VCaP (cell line): ENCODE results near the gene CRK.
"Not testable (repeated sequence)": the region's sequence is repeated elsewhere in the genome, so short reads cannot be mapped to it uniquely, and the experiment has no call there.

ENCODE experiments used
- H3K27ac ChIP-seq: fragments of 450-650 bp; 2 replicates; pipeline ENCODE4 v1.5.1; 2017
- TF ChIP-seq, protein P1 (sequence below): fragments of 450-650 bp; conservative IDR thresholded peaks from 2 replicates; pipeline ENCODE4 v1.5.1; 2017; ENCODE audit warnings: mild to moderate bottlenecking, moderate library complexity

CRK gene

DNA sequence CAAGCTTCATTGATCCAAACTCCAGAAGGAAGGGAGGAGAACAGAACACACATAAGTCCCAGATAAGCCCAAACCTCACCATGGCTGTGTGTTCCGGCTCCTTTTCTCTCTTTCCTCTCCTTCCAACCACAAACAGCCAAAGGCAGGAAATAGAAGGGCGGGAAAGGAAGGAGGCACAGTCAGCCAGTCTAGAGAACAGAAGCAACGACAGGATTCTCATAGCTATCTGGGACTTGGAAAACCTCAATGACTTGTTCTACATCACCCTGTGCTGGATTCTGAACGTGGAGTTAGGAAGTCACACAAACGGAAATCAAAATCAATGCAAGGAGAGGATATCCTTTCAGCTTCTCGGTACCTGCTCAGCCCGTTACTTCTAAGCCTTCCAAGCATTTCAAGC is 9.0 kb downstream of the CRK start:
- H3K27ac ChIP-seq, result peak overlapping the region; percentile 56

DNA sequence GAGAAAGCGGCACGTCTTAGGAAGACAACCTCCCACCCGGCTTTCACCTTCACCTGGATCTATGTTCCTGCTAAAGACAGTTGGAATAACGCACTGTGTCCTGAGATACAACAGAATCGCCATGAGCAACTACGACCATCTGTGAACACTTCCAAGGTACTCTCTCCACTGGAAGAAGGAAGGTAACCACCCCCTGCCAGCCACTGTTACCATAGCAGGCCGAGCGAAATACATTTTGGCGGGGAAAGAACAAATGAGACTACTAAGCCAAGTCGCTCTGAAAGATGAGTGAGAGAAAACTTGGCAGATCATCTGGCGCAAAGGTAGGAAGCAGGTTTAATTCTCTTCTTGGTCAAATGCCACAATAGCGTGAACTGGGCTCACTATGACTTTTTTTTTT is 9.8 kb downstream of the CRK start:
- peak overlapping the region; percentile 56 for H3K27ac ChIP-seq
- TF ChIP-seq, protein P1, sequence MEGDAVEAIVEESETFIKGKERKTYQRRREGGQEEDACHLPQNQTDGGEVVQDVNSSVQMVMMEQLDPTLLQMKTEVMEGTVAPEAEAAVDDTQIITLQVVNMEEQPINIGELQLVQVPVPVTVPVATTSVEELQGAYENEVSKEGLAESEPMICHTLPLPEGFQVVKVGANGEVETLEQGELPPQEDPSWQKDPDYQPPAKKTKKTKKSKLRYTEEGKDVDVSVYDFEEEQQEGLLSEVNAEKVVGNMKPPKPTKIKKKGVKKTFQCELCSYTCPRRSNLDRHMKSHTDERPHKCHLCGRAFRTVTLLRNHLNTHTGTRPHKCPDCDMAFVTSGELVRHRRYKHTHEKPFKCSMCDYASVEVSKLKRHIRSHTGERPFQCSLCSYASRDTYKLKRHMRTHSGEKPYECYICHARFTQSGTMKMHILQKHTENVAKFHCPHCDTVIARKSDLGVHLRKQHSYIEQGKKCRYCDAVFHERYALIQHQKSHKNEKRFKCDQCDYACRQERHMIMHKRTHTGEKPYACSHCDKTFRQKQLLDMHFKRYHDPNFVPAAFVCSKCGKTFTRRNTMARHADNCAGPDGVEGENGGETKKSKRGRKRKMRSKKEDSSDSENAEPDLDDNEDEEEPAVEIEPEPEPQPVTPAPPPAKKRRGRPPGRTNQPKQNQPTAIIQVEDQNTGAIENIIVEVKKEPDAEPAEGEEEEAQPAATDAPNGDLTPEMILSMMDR, result no peak

More for the DNA sequence above, 9.0 kb downstream of the CRK start:
- TF ChIP-seq, protein P1, result no peak

DNA sequence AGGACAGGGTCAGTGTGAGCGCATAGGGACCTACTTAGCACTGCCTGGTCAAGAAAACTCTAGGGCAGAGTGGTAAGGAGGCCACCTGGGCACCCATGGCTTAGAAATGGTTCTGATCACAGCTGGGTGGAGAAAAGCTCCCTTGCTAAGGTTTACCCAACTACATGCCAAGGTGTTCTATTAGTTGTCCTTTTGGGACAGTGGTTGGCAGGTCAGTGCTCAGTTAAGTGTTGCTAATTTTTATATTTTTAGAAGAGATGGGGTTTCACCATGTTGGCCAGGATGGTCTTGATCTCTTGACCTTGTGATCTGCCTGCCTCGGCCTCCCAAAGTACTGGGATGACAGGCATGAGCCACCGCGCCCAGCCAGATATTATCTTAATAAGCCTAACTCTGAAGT is 10.3 kb downstream of the CRK start:
- not testable (repeated sequence) for H3K27ac ChIP-seq

DNA sequence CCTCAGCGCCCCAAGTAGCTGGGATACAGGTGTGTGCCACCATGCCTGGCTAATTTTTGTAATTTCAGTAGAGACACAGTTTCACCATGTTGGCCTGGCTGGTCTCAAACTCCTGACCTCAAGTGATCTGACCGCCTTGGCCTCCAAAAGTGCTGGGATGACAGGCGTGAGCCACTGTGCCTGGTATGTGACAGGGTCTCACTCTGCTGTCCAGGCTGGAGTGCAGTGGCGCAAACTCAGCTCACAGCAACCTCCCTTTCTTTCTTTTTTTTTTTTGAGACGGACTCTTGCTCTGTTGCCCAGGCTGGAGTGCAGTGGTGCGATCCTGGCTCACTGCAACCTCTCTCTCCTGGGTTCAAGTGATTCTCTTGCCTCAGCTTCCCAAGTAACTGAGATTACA is 13.3 kb downstream of the CRK start:
- not testable (repeated sequence) for H3K27ac ChIP-seq

DNA sequence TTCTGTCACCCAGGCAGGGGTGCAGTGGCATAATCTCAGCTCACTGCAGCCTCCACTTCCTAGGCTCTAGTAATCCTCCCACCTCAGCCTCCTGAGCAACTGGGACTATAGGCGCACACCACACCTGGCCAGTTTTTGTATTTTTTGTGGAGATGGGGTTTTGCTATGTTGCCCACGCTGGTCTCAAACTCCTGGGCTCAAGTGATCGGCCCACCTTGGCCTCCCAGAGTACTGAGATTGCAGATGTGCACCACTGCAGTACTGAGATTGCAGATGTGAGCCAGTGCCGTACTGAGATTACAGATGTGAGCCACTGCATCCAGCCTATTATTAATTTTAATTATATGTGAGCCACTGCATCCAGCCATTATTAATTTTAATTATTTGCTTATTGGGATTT is 13.8 kb downstream of the CRK start:
- TF ChIP-seq, protein P1, result no peak
- H3K27ac ChIP-seq, result no peak overlapping the region

DNA sequence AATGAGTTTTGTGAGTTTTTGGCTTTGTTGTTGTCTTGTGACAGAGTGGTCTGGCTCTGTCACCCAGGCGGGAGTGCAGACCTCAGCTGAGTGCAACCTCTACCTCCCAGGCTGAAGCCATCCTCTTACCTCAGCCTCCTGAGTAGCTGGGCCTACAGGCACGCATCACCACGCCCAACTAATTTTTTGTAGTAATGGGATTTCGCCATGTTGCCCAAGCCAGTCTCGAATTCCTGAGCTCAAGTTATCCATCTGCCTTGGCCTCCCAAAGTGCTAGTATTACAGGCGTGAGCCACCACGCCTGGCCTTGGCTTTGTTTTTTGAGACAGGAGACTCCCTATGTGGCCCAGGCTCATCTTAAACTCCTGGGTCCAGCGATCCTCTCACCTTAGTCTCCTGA is 15.1 kb downstream of the CRK start:
- TF ChIP-seq, protein P1, result no peak

DNA sequence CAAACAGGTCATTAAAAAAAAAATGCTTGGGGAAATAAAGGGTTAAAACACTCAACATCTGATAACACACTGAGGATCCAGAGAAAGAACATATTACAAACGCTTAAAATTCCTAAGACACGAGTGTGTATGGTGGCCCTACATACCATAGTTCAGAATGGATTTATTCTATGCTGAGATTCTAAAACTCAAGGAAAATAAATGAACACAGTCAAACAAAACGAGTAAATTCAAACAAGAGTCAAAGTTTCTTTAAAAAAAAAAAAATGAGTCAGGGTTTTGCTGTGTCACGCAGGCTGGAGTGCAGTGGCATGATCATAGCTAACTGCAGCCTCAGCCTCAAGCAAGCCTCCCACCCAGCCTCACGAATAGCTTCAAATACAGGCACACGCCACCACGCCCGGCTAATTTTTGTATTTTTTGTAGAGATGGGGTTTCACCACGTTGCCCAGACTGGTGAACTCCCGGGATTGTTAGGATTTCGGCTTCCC is 17.4 kb downstream of the CRK start:
- no peak overlapping the region for H3K27ac ChIP-seq
- TF ChIP-seq, protein P1, result no peak

More for the DNA sequence above, 15.1 kb downstream of the CRK start:
- H3K27ac ChIP-seq, result no peak overlapping the region

DNA sequence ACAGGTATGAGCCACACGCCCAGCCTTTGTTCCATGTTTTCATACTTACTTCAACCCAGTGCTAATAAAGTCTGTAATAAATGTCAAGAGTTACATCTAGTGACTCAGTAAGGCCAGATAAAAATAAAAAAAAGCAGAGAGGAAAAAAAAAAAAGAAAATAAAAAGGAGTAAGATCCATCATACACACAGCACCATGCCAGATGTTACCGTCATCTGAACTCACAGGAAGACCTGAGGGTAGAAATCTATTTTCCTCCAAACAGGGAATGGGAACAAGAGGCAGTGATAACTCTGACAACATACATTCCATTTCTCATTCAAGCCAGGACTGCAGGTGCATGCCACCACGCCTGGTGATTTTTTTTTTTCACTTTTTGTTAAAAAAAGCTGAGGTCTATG is 20.7 kb downstream of the CRK start:
- TF ChIP-seq, protein P1, result no peak
- H3K27ac ChIP-seq, result peak overlapping the region; percentile 84

DNA sequence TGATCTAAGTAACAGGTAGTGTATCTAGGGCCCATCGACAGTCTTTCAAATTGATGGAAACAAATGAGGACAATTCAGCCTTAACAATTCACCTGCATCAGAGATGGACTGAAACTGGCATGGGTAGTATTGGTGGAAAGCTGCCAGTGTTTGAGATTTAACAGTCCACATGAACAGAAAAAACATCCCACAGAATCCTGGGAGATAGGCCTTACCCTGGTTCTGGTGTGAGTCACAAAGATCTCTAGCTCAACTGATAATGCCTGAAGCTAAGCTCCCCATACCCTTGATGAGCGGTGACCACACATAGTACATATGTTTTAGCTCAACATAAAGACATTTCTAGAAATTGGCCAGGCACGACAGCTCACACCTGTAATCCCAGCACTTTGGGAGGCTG is 21.9 kb downstream of the CRK start:
- peak overlapping the region; percentile 84 for H3K27ac ChIP-seq
- TF ChIP-seq, protein P1, result no peak
